NCI-H1930 (cell line): ENCODE measurements around the gene HOXD1.

Experiments used
- DNase-seq, 2 experiments: peaks; one replicate each; lab custom pipeline; 2025; lab: John Stamatoyannopoulos, UW

The HOXD1 gene

GRCh38 chr2:176187899-176188773 is at the start of gene HOXD1:
Gene HOXD1 (plus strand): TSS chr2:176188668. CDS start chr2:176188802, 134 bp downstream.
- DNase-seq = peak; percentile 50 to 51

GRCh38 chr2:176138923-176139660 is 49.4 kb upstream of the HOXD1 start:
- no peak for DNase-seq

DNA sequence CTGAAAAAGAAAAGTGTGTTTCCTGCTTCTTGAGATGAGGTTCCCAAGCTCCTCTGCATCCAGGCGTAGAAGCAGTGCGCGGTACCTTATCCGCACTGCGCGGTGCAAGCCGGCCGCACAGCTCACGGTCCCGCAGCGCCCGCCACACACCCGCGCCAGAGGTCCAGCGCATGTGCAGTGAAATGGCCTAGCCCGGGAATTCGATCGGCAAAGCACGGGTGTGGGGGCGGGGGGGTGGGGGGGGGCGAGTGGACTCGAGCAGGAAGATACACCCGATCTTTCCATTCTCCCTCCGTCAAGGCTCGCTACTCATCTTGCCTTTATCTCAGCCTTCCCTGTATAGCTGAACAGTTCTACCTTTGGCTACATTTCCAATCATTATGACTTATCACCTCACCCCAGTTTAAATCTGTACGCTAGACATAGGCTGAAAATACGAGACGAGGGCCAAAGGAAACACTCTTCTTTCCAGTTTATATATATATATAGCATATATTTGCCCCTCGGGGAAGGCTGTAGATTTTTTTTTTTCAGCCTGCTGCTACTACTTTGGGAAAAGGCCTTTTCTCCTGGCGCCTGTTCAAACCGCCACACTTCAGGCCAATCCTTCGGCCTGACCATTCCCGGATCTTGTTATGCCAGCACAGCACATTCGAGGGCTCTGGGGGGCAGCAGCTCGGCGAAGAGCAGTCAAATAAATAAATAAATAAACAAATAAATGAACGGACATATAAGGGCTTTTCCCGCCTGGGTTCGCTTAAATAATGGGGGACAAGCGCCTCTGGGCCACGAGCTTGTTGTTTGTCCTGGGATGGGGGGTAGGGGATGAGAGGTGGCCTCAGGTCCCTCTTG is 48.6 kb upstream of the HOXD1 start:
- DNase-seq = peak; percentile 70 to 75

- peak; percentile 86 to 91 for DNase-seq
Measured at GRCh38 chr2:176140513-176141317, 47.8 kb upstream of the HOXD1 start.

DNA sequence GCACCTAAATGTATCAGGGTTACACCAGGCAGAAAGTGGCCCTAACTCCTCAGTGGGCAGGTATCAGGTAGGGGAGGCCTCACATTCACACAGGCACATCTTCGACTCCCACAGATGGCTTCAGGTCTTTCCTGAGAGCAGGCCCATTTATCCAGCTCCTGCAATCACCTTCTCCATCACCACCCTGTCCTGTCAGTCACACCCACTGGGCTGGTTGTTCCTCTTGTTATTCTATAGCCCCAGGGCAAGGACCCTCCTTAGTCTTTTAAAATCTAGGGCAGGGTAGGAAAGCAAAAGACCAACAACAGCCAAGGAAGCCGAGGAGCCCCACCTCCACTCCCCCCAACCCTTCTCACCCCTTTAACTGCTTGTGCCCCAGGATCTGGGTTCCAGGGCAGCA is 46.2 kb upstream of the HOXD1 start:
- DNase-seq = no peak

DNA sequence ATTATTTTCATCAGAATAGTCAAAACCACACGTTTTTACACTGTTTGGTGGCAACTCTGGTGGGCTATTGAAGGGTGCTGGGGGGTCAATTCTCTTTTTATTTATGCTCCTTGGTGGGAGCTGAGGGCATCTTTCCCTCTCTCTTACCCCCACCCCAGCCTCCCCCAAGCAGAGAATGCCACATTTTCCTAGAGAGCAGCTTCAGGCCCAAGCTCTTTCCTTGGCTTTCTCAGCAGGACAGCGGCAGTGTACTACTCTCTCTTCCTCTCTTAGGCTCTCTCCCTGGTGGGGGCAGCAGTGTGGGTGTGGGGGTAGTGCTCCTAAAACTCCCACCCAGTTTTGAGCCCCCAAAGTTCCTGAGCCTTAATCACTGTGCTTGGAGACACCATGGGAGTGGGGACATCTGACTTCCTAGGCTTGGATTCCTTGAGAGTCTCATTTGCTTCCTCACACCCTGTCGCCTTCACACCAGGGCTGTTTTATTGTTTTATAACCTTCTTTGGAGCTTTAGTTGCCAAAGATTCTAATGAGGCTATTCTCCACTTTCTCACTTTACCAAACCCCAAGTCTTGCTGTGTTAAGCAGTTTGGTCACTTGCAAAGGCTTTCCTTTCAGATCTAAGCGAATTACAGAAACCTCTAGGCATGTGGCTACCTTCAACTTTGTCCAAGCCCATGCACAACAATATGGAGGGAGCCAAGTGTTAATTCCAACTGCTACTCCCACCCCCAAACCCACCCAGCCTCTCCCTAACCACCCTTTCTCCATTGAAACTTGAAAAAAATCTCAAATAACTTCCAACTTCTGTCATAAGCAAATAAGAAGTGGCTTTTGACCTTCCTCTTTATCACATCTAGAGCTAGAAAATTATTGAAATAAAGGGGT is 43.1 kb upstream of the HOXD1 start:
- no peak for DNase-seq

DNA sequence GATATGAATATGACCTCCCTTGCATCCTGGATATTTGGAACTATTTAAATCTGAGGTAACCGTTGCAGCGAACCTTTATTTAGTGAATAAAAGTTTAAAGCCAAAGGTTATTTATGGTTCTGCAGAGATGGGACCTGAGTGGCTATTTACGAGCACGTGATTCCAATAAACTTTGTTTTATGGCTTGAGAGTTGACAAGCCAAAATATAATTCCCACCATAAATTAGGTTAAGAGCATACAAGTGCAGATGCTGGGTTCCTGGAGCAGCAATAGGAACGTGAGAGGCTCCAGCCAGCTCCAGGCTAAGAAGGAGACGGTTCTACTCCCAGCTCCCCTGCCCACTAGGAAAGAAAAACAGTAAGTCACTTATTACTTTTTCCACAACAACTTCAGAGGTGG is 42.4 kb upstream of the HOXD1 start:
- DNase-seq = no peak

DNA sequence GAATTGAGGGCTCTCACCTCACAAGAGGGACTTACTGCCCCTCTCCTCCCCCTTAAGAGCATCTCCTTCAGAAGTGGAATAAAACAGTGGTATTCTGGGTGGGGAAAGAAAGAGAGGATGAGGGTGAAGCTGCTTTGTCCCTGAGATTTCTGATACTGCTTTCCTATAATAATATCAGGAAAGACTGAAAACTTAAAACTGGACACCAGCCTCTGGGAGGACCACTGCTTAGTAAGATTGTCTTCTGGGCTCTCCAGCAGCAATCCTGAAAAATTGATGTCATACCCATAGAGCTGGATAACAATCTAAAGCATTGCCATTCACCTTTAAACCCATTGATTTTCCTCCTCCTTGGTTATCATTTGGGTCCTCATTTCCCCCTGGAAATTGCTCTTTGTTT is 41.8 kb upstream of the HOXD1 start:
- DNase-seq = no peak

- no peak for DNase-seq
Measured at GRCh38 chr2:176147210-176147799, 41.2 kb upstream of the HOXD1 start.

- DNase-seq = no peak
Measured at GRCh38 chr2:176147800-176148496, 40.5 kb upstream of the HOXD1 start.

- no peak for DNase-seq
Measured at GRCh38 chr2:176148751-176149421, 39.6 kb upstream of the HOXD1 start.

DNA sequence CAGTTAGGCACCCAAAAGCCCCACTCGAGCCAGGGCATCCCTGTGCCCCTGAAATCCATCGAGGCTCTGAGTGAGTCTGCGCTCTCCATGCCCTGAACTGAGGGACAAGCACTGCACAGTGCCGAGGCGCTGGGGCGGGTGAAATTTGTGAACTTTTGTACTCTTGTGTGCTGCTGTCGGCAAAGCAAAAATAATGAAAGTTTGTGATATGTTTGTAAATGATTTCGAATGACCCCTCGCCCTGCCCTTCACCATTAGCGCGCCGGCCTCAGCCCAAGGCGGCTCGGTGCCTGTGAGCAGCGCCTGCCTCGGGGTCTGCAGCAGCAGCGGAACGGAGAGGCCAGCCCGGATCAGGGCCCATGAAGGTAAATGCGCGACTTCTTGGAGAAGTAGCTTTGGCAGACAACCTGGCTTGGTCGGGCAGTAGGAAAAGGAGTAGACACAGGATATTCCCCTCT is 39.0 kb upstream of the HOXD1 start:
- DNase-seq = no peak

DNA sequence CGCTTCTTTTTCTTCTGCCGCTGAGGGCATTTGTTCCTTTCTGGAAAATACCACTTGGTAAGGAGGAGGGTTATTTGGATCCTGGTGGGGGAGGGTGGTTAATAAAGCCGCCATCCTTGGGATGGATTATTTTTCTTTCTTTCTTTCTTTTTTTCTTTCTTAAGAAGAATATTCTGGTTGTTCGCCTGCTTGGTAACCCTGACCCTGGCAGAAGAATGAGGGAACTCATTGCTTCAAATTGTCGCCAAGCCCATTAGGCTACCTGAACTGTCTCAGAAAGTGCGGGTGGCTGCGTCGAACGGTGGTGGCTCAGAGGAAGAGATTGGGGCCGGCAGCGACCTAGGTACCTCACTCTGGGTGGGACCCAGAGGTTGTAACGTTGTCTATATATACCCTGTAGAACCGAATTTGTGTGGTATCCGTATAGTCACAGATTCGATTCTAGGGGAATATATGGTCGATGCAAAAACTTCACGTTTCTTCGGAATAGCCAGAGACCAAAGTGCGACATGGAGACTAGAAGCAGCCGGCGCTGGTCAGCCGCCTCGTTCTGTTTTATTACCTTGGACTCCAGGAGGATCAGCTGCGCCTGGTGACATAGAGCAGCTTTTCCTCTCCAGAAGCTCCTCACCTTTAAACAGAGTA is 38.4 kb upstream of the HOXD1 start:
- no peak for DNase-seq

- DNase-seq = no peak
Measured at GRCh38 chr2:176150584-176151441, 37.7 kb upstream of the HOXD1 start.

- DNase-seq = no peak
Measured at GRCh38 chr2:176151442-176152287, 36.8 kb upstream of the HOXD1 start, which contains the start of gene HOXD4. Gene HOXD4 (plus strand): TSS chr2:176151550. CDS start chr2:176151634, 84 bp downstream.
